ENCODE measurements around the gene SPATS2L. TPM values are rescaled to one million over a fixed set of nuclear protein-coding genes. Genes with fewer than 3 reads are reported as not detected.

SPATS2L gene
- total RNA-seq, 1 experiment from 2014 or later, result 112 TPM

- TF ChIP-seq, protein P1, sequence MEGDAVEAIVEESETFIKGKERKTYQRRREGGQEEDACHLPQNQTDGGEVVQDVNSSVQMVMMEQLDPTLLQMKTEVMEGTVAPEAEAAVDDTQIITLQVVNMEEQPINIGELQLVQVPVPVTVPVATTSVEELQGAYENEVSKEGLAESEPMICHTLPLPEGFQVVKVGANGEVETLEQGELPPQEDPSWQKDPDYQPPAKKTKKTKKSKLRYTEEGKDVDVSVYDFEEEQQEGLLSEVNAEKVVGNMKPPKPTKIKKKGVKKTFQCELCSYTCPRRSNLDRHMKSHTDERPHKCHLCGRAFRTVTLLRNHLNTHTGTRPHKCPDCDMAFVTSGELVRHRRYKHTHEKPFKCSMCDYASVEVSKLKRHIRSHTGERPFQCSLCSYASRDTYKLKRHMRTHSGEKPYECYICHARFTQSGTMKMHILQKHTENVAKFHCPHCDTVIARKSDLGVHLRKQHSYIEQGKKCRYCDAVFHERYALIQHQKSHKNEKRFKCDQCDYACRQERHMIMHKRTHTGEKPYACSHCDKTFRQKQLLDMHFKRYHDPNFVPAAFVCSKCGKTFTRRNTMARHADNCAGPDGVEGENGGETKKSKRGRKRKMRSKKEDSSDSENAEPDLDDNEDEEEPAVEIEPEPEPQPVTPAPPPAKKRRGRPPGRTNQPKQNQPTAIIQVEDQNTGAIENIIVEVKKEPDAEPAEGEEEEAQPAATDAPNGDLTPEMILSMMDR (IDR thresholded peaks at IDR 0.05), result no peak
- TF ChIP-seq IRF1 (CRISPR knock-in tag; IDR thresholded peaks at IDR 0.05) (no peak), NFATC4 (CRISPR knock-in tag; IDR thresholded peaks at IDR 0.05) (no peak), E2F1 (CRISPR knock-in tag; IDR thresholded peaks at IDR 0.05) (no peak), NR2C2 (CRISPR knock-in tag; IDR thresholded peaks at IDR 0.05) (no peak), ZNF232 (CRISPR knock-in tag; IDR thresholded peaks at IDR 0.05) (no peak), PRDM15 (CRISPR knock-in tag; IDR thresholded peaks at IDR 0.05) (no peak), E2F4 (CRISPR knock-in tag; IDR thresholded peaks at IDR 0.05; ENCODE audit: borderline replicate concordance, low read depth) (no peak), CREB1 (CRISPR knock-in tag; IDR thresholded peaks at IDR 0.05) (no peak), PREB (CRISPR knock-in tag; IDR thresholded peaks at IDR 0.05; ENCODE audit: borderline replicate concordance) (no peak), GTF2I (CRISPR knock-in tag; conservative IDR thresholded peaks at IDR 0.05) (no peak), NFE2L1 (CRISPR knock-in tag; IDR thresholded peaks at IDR 0.05) (no peak), SOX15 (CRISPR knock-in tag; IDR thresholded peaks at IDR 0.05) (no peak), SMAD3 (CRISPR knock-in tag; IDR thresholded peaks at IDR 0.05; ENCODE audit: borderline replicate concordance) (no peak; the same call in 1 of the 2 replicates), RELA (CRISPR knock-in tag; IDR thresholded peaks at IDR 0.05; ENCODE audit: borderline replicate concordance) (0 out of 2 replicates have a peak, but pooled peaks have one; percentile 63), RORB (CRISPR knock-in tag; IDR thresholded peaks at IDR 0.05) (no peak), TEAD1 (CRISPR knock-in tag; IDR thresholded peaks at IDR 0.05) (peak; percentile 63; the same call in 1 of the 2 replicates), TEAD4 (CRISPR knock-in tag; IDR thresholded peaks at IDR 0.05) (no peak), HMGA2 (CRISPR knock-in tag; IDR thresholded peaks at IDR 0.05) (no peak), ZNF512 (CRISPR knock-in tag; IDR thresholded peaks at IDR 0.05; ENCODE audit: borderline replicate concordance) (no peak), FOXP4 (CRISPR knock-in tag; IDR thresholded peaks at IDR 0.05) (peak; percentile 63)
- TF ChIP-seq, protein P2, sequence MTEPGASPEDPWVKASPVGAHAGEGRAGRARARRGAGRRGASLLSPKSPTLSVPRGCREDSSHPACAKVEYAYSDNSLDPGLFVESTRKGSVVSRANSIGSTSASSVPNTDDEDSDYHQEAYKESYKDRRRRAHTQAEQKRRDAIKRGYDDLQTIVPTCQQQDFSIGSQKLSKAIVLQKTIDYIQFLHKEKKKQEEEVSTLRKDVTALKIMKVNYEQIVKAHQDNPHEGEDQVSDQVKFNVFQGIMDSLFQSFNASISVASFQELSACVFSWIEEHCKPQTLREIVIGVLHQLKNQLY (CRISPR knock-in tag; IDR thresholded peaks at IDR 0.05), result no peak
- TF ChIP-seq, protein P3, sequence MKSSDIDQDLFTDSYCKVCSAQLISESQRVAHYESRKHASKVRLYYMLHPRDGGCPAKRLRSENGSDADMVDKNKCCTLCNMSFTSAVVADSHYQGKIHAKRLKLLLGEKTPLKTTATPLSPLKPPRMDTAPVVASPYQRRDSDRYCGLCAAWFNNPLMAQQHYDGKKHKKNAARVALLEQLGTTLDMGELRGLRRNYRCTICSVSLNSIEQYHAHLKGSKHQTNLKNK (CRISPR knock-in tag; IDR thresholded peaks at IDR 0.05), result no peak
Observed at GRCh38 chr2:200306931-200307723, 634 bp downstream of the SPATS2L start (continued).
